Skeletal muscle satellite cell (primary cell): ENCODE measurements around the gene IL4R.
"Not testable (repeated sequence)": the region's sequence is repeated elsewhere in the genome, so short reads cannot be mapped to it uniquely, and the experiment has no call there.

Experiments
- H3K27me3 ChIP-seq: 2 replicates; pipeline ENCODE4 v1.7.0; 2013; ENCODE audit warnings: low read length; ENCODE audit not compliant: control insufficient read depth, insufficient read depth
- H3K36me3 ChIP-seq: 2 replicates; pipeline ENCODE4 v1.7.0; 2013; ENCODE audit warnings: mild to moderate bottlenecking, control low read depth, low read length; ENCODE audit not compliant: insufficient read depth
- H3K4me1 ChIP-seq: 2 replicates; pipeline ENCODE4 v1.7.0; 2013; ENCODE audit warnings: low read length; ENCODE audit not compliant: control insufficient read depth, insufficient read depth
- H3K4me2 ChIP-seq: 2 replicates; pipeline ENCODE4 v1.7.0; 2013; ENCODE audit warnings: mild to moderate bottlenecking, low read length
- H3K4me3 ChIP-seq: 2 replicates; pipeline ENCODE4 v1.7.0; 2013; ENCODE audit warnings: low read length
- H3K9ac ChIP-seq: 2 replicates; pipeline ENCODE4 v1.7.0; 2013; ENCODE audit warnings: mild to moderate bottlenecking, low read depth, low read length, moderate library complexity
- H3K9me3 ChIP-seq: replicated peaks from 2 replicates; pipeline ENCODE4 v1.7.0; 2013; ENCODE audit warnings: mild to moderate bottlenecking, control low read depth, low read length

IL4R gene

GRCh38 chr16:27404163-27404823 is 90.5 kb downstream of the IL4R start:
- peak overlapping the region; percentile 63 for H3K4me3 ChIP-seq
- H3K27me3 ChIP-seq: no peaks in the 10 kb centered on the region
- H3K9ac ChIP-seq: peak overlapping the region; percentile 85
- peaks cover 82% of the 10 kb centered on the region for H3K4me1 ChIP-seq
- H3K36me3 ChIP-seq: no peaks in the 10 kb centered on the region
- peak overlapping the region; percentile 82 for H3K4me2 ChIP-seq
- no peaks in the 10 kb centered on the region for H3K9me3 ChIP-seq

GRCh38 chr16:27405546-27406451 is 92.0 kb downstream of the IL4R start:
- Histone ChIP-seq H3K9ac (peak overlapping the region; percentile 43), H3K4me3 (no peak overlapping the region), H3K9me3 (no peaks in the 10 kb centered on the region), H3K4me1 (peaks cover 74% of the 10 kb centered on the region), H3K27me3 (no peaks in the 10 kb centered on the region), H3K4me2 (peak overlapping the region; percentile 23), H3K36me3 (no peaks in the 10 kb centered on the region)

- no peaks in the 10 kb centered on the region for H3K27me3 ChIP-seq
- H3K4me1 ChIP-seq: peaks cover 67% of the 10 kb centered on the region
- no peak overlapping the region for H3K4me3 ChIP-seq
- H3K9ac ChIP-seq: peak overlapping the region; percentile 43
- H3K36me3 ChIP-seq: no peaks in the 10 kb centered on the region
- peak overlapping the region; percentile 23 for H3K4me2 ChIP-seq
- H3K9me3 ChIP-seq: no peaks in the 10 kb centered on the region
Measured at GRCh38 chr16:27406511-27407128, 92.8 kb downstream of the IL4R start.

GRCh38 chr16:27407133-27407532 is 93.4 kb downstream of the IL4R start:
- Histone ChIP-seq H3K9me3 (no peaks in the 10 kb centered on the region), H3K4me1 (peaks cover 63% of the 10 kb centered on the region), H3K36me3 (no peaks in the 10 kb centered on the region), H3K27me3 (no peaks in the 10 kb centered on the region), H3K4me2 (no peak overlapping the region), H3K9ac (peak overlapping the region; percentile 43), H3K4me3 (no peak overlapping the region)

GRCh38 chr16:27408012-27408601 is 94.3 kb downstream of the IL4R start:
- Histone ChIP-seq H3K4me1 (peaks cover 53% of the 10 kb centered on the region), H3K9ac (peak overlapping the region; percentile 21), H3K4me2 (peak overlapping the region; percentile 39), H3K4me3 (peak overlapping the region; percentile 31), H3K36me3 (no peaks in the 10 kb centered on the region), H3K27me3 (no peaks in the 10 kb centered on the region), H3K9me3 (no peaks in the 10 kb centered on the region)

GRCh38 chr16:27408602-27409031 is 94.8 kb downstream of the IL4R start:
- Histone ChIP-seq H3K4me3 (no peak overlapping the region), H3K36me3 (no peaks in the 10 kb centered on the region), H3K4me1 (peaks cover 48% of the 10 kb centered on the region), H3K4me2 (peak overlapping the region; percentile 39), H3K9me3 (no peaks in the 10 kb centered on the region), H3K27me3 (no peaks in the 10 kb centered on the region), H3K9ac (peak overlapping the region; percentile 21)

GRCh38 chr16:27409958-27410357 is 96.2 kb downstream of the IL4R start:
- not testable (repeated sequence) for H3K9me3 ChIP-seq, H3K9ac ChIP-seq, H3K4me2 ChIP-seq, H3K4me3 ChIP-seq, H3K36me3 ChIP-seq, H3K27me3 ChIP-seq
- peaks cover 37% of the 10 kb centered on the region for H3K4me1 ChIP-seq

- H3K4me3 ChIP-seq: no peak overlapping the region
- H3K27me3 ChIP-seq: no peaks in the 10 kb centered on the region
- H3K4me2 ChIP-seq: no peak overlapping the region
- H3K9ac ChIP-seq: no peak overlapping the region
- H3K36me3 ChIP-seq: no peaks in the 10 kb centered on the region
- peaks cover 31% of the 10 kb centered on the region for H3K4me1 ChIP-seq
- H3K9me3 ChIP-seq: no peaks in the 10 kb centered on the region
Measured at GRCh38 chr16:27410761-27411160, 97.0 kb downstream of the IL4R start.

GRCh38 chr16:27413956-27414355 is 100.2 kb downstream of the IL4R start:
- no peak overlapping the region for H3K4me3 ChIP-seq
- H3K9me3 ChIP-seq: no peaks in the 10 kb centered on the region
- H3K4me1 ChIP-seq: no peaks in the 10 kb centered on the region
- no peaks in the 10 kb centered on the region for H3K27me3 ChIP-seq
- peaks cover 8% of the 10 kb centered on the region for H3K36me3 ChIP-seq
- H3K4me2 ChIP-seq: no peak overlapping the region
- H3K9ac ChIP-seq: no peak overlapping the region
